ENCODE measurements around the gene ATOH1. TPM values are rescaled to one million over a fixed set of nuclear protein-coding genes. Genes with fewer than 3 reads are reported as not detected.
A peak's percentile ranks its signal among the peaks of the same experiment; 100 is the strongest.

Gene ATOH1, protein sequence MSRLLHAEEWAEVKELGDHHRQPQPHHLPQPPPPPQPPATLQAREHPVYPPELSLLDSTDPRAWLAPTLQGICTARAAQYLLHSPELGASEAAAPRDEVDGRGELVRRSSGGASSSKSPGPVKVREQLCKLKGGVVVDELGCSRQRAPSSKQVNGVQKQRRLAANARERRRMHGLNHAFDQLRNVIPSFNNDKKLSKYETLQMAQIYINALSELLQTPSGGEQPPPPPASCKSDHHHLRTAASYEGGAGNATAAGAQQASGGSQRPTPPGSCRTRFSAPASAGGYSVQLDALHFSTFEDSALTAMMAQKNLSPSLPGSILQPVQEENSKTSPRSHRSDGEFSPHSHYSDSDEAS
- total RNA-seq (2014; rRNA removed; shearing (Covaris generic)) = 0.10 TPM in 1 of 2 replicates, not detected in the other
- 0.08 TPM in 1 of 2 replicates, not detected in the other for polyA plus RNA-seq (2015; cell fraction: cytosol; rRNA removed)
- polyA plus RNA-seq (2015; cell fraction: nucleus; rRNA removed) = 0.08 TPM in 1 of 2 replicates, not detected in the other

DNA sequence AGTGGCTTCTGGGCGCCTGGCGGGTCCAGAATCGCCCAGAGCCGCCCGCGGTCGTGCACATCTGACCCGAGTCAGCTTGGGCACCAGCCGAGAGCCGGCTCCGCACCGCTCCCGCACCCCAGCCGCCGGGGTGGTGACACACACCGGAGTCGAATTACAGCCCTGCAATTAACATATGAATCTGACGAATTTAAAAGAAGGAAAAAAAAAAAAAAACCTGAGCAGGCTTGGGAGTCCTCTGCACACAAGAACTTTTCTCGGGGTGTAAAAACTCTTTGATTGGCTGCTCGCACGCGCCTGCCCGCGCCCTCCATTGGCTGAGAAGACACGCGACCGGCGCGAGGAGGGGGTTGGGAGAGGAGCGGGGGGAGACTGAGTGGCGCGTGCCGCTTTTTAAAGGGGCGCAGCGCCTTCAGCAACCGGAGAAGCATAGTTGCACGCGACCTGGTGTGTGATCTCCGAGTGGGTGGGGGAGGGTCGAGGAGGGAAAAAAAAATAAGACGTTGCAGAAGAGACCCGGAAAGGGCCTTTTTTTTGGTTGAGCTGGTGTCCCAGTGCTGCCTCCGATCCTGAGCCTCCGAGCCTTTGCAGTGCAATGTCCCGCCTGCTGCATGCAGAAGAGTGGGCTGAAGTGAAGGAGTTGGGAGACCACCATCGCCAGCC lies at the start of gene ATOH1:
Gene ATOH1 (plus strand): TSS at position 422 of the 663 bp plus-strand sequence. CDS start 174 bp downstream, at position 596.
- DNase-seq (ENCODE audit: low read depth) = peak; percentile 66

DNA sequence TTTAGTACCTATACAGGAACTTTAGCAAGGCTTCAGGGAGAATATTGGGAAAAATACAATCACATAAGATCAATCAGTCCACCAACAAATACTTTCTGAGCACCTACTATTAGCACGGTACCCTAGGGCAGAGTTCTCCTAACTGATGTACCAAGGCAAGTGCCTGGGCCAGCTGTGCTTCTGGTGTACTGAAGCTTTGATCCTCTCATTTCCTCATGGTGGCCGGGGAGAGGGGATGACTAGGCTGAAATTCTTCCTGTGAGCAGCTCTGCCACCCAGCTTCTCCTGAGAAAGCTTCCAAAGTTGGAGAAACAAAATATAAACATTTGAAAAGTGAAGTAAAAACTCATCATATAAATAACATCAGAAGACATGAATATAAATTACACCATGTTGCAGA lies 49.3 kb upstream of the ATOH1 start:
- no peak for DNase-seq (ENCODE audit: low read depth)

DNA sequence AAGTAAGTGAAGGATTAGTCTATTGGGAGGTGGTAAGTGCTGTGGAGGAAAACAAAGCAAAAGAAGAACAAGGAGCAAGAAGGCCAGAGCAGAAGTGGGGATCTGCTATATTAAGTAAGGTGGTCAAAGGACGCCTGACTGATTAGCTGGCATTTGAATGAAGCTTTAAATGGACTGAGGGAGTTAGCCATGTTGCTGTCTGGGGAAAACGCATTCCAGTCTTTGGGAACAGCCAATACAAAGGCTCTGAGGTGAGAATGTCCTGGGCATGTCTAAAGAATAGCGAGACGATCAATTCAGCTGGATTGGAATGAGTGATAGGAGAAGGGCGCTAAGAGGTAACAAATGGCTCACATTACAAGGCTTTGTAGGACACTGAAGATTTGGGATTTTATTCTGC lies 48.5 kb upstream of the ATOH1 start:
- DNase-seq (ENCODE audit: low read depth) = no peak

GRCh38 chr4:93781198-93781597 lies 47.4 kb upstream of the ATOH1 start:
- no peak for DNase-seq (ENCODE audit: low read depth)

DNA sequence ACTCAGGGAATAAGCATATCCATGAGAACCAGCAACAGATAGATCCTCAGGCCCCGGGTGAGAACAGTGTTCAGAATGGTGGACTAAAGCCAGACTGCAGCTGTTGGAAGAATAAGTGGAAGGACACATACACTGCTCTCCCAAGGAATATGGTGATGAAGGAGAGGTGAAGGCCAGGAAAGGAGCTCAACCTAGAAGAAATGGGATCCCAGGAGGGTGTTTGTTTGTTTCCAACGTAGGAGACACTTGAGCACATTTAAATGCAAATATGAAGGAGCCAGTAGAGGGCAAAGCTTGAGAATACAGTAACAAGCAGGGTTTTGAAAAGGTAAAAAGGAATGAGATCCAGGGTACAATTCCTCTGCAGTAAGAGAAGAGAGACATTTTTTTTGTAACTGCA lies 42.4 kb upstream of the ATOH1 start:
- DNase-seq (ENCODE audit: low read depth) = no peak

DNA sequence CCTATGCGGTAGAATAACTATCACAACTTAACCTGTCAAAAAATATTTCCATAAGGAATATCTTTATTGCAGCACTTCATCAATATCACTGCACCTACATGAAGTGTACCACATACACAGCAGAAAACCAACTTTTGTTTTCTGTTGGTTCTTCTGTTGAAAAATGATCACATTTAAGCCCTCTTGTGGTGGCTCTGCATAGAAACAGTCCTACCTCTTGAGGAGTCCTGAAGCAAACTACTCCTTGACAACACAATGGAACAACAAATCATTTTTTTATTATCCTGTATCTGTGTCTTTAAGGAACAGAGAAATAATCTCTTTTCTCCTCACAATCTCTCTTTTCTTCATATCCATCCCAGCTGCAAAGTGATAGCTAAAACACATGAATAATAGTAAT lies 39.8 kb upstream of the ATOH1 start:
- DNase-seq (ENCODE audit: low read depth) = peak; percentile 37

DNA sequence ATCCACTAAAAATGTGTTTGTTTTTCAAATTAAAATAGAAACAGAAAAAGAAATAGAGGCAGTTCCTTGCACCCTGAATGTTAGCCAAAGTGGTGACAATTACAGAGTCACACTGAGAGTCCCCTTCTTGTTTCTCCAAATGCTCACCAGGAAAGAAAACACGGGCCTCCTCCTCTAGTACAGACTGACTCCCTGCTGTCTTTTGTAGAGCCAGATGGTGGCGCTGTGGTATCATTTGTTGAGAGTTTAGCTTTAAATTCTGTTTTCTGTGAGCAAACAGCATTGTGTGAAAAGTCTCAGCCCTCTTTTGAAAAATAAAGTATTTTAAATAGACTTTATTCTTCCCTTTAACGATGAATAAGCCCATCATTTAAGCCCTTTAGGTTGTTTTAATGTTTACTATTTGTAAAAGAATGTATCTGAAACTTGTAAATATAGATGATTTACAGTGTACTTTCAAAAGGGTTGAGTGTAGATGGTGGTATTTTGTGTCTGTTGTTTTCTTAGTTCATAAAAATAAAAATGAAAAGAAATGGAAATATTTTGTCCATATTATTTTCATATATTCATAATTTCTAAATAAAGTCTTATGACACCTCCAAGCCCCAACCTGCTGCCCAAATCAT lies 36.9 kb upstream of the ATOH1 start:
- DNase-seq (ENCODE audit: low read depth) = peak; percentile 48

DNA sequence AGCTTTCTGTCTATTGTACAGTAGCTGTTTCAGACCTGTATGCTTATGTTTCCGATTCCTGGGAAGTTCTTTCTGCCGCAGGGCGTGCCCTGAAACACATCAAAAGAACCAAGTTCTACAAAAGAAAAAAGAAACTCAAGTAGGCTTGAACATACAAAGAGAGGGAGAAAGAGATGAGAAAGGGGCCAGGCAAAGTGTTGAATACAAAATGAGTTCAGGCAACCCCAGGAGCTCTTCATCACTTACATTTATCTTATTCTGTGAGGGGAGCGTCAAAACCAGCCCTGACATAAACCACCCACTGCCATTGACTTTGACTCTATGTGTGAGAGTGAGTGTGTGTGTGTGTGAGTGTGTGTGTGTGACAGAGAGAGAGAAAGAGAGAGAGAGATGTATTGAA lies 26.5 kb upstream of the ATOH1 start:
- DNase-seq (ENCODE audit: low read depth) = no peak

DNA sequence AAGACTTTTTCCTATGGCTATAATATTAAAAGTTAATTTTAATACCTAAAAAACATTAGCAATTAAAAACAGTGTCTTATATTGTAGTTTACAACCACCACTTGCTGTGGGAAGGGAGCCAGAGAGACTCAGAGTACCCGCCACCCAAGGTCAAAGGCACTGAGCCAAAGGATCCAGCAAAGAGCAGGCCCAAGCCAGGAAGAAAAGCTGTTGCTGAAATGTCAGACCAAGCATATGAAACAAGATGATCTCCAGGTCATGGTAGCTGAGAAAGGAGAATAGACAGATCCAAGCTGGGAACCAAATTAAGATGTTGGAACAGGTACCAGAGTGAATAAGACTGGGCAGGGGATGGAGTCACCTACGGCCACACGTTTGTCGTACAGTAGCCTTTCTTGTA lies 18.8 kb upstream of the ATOH1 start:
- DNase-seq (ENCODE audit: low read depth) = no peak

DNA sequence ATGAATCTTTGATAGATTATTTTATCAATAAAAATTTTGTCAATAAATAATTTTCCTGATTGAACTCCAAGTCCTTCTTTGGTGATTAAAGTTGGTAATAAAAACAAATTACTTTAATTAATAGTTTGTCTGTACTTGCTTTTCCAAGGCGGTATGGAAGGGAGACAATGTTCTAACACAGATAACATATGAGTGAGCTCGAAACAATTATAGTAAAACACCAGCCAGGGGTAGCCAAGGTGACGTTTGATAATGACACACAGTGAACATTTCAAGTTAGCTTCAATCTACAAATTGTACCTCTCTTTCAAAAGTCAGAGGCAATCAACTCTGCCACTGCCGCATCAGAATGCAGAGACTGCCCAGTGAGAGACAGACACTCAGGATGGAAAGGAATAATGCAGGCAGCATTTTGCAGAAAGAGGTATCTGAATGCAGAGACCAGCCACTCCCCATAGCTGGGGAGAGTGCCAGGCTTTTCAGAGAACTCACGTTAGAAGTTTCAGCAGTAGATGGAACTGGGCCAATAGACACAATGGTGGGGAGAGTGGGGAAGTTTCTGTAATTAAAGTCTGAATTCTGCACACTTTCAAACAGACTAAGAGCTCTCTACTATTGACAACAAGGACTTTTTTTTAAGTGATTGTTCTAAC lies 18.1 kb upstream of the ATOH1 start:
- DNase-seq (ENCODE audit: low read depth) = no peak

- DNase-seq (ENCODE audit: low read depth) = no peak
Measured at GRCh38 chr4:93813092-93813491, 15.5 kb upstream of the ATOH1 start.

- DNase-seq (ENCODE audit: low read depth) = peak; percentile 34
Measured at GRCh38 chr4:93814141-93814540, 14.4 kb upstream of the ATOH1 start.

GRCh38 chr4:93814722-93815121 lies 13.8 kb upstream of the ATOH1 start:
- no peak for DNase-seq (ENCODE audit: low read depth)

DNA sequence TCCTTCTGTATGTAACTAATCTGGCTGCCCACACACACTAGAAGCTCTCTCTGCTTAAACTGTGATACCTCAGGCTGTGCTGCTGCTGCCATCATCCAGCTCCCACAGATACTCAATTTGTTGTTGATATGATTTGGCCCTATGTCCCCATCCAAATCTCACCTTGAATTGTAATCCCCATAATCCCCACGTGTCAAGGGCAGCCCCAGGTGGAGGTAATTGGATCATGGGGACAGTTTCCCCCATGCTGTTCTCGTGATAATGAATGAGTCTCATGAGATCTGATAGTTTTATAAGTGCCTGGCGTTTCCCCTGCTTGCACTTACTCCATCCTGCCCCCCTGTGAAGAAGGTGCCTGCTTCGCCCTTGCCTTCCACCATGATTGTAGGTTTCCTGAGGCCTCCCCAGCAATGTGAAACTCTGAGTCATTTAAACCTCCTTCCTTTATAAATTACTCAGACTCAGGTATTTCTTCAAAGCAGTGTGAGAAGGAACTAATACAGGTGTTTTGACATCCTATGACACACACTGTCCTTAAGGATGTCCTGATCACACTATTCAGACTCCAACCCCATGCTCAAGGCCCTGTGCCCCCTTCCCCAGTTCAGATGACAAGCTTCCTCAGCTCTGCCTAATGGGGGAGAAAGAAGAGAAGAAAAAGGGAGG lies 2.9 kb upstream of the ATOH1 start:
- DNase-seq (ENCODE audit: low read depth) = no peak

GRCh38 chr4:93827272-93827947 lies 1.1 kb upstream of the ATOH1 start:
- DNase-seq (ENCODE audit: low read depth) = no peak

DNA sequence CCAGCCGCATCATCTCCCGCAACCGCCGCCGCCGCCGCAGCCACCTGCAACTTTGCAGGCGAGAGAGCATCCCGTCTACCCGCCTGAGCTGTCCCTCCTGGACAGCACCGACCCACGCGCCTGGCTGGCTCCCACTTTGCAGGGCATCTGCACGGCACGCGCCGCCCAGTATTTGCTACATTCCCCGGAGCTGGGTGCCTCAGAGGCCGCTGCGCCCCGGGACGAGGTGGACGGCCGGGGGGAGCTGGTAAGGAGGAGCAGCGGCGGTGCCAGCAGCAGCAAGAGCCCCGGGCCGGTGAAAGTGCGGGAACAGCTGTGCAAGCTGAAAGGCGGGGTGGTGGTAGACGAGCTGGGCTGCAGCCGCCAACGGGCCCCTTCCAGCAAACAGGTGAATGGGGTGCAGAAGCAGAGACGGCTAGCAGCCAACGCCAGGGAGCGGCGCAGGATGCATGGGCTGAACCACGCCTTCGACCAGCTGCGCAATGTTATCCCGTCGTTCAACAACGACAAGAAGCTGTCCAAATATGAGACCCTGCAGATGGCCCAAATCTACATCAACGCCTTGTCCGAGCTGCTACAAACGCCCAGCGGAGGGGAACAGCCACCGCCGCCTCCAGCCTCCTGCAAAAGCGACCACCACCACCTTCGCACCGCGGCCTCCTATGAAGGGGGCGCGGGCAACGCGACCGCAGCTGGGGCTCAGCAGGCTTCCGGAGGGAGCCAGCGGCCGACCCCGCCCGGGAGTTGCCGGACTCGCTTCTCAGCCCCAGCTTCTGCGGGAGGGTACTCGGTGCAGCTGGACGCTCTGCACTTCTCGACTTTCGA lies 654 bp downstream of the ATOH1 start:
- no peak for DNase-seq (ENCODE audit: low read depth)

GRCh38 chr4:93829820-93830687 lies 1.5 kb downstream of the ATOH1 start:
- no peak for DNase-seq (ENCODE audit: low read depth)

GRCh38 chr4:93831716-93832496 lies 3.4 kb downstream of the ATOH1 start:
- DNase-seq (ENCODE audit: low read depth) = no peak

Measured in HT1080 (cell line).